Progenitor cell of endocrine pancreas (in vitro differentiated cells): Measurements from ENCODE around the gene ARL4C. TPM values are rescaled to one million over a fixed set of nuclear protein-coding genes. Genes with fewer than 3 reads are reported as not detected.
"Not testable (repeated sequence)": the region's sequence is repeated elsewhere in the genome, so short reads cannot be mapped to it uniquely, and the experiment has no call there.

Source experiments
- DNase-seq: peaks from one replicate; pipeline ENCODE4 v3.0.0; 2021; ENCODE audit warnings: low spot score; ENCODE audit not compliant: unreplicated experiment
- H3K27ac Mint-ChIP-seq: 2 replicates; pipeline ENCODE4 v1.8.0; 2021; ENCODE audit warnings: mild to moderate bottlenecking, moderate library complexity, mixed read lengths
- H3K27me3 Mint-ChIP-seq: 2 replicates; pipeline ENCODE4 v1.8.0; 2021; ENCODE audit warnings: mixed read lengths
- H3K36me3 Mint-ChIP-seq: 2 replicates; pipeline ENCODE4 v1.8.0; 2022; ENCODE audit warnings: mixed read lengths; ENCODE audit not compliant: insufficient read depth
- H3K4me1 Mint-ChIP-seq: 2 replicates; pipeline ENCODE4 v1.8.0; 2021; ENCODE audit warnings: low read depth, mixed read lengths
- H3K4me3 Mint-ChIP-seq: 2 replicates; pipeline ENCODE4 v1.8.0; 2021; ENCODE audit warnings: low read depth, mild to moderate bottlenecking, moderate library complexity, mixed read lengths
- H3K9me3 Mint-ChIP-seq: 2 replicates; pipeline ENCODE4 v1.8.0; 2021; ENCODE audit warnings: low read depth, mixed read lengths
- total RNA-seq: library from RNA; stranded (reverse); gene quantifications from 2 replicates; pipeline ENCODE4 v1.2.1, GENCODE V29; 2021
- TF ChIP-seq, protein P1 (sequence below): fragments of 200-600 bp; sonication (generic); IDR thresholded peaks from one replicate; pipeline ENCODE4 v1.5.0; 2021; ENCODE audit warnings: antibody characterized with exemption, mild to moderate bottlenecking; ENCODE audit not compliant: unreplicated experiment

ARL4C gene
- total RNA-seq, 1 donor from 2014 or later: 39.9 TPM

DNA sequence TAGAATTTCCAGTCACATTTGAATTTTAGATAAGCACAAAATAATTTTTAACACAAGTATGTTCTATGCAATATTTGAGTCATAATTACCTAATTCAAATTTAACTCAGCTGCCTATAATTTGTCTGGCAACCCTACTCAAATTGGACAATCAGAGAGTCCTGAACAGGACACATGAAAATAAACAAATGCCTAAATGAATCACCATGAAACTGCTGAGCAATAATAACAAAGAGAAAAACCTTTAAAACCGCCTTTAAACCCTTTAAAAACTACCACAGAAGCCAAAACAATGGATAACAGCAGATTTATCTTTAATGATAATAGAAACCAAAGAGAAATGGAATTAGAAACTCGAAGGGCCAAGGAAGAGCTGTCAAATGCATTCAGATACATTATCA is 39.5 kb downstream of the ARL4C start:
- Mint-ChIP-seq H3K36me3 (peaks cover 1% of the 10 kb centered on the region), H3K27me3 (peaks cover 6% of the 10 kb centered on the region), H3K4me1 (peaks cover 21% of the 10 kb centered on the region), H3K9me3 (peaks cover 16% of the 10 kb centered on the region), H3K4me3 (no peak overlapping the region), H3K27ac (no peak overlapping the region)
- DNase-seq: no peak
- TF ChIP-seq, protein P1, sequence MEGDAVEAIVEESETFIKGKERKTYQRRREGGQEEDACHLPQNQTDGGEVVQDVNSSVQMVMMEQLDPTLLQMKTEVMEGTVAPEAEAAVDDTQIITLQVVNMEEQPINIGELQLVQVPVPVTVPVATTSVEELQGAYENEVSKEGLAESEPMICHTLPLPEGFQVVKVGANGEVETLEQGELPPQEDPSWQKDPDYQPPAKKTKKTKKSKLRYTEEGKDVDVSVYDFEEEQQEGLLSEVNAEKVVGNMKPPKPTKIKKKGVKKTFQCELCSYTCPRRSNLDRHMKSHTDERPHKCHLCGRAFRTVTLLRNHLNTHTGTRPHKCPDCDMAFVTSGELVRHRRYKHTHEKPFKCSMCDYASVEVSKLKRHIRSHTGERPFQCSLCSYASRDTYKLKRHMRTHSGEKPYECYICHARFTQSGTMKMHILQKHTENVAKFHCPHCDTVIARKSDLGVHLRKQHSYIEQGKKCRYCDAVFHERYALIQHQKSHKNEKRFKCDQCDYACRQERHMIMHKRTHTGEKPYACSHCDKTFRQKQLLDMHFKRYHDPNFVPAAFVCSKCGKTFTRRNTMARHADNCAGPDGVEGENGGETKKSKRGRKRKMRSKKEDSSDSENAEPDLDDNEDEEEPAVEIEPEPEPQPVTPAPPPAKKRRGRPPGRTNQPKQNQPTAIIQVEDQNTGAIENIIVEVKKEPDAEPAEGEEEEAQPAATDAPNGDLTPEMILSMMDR: no peak

- H3K27ac Mint-ChIP-seq, H3K4me3 Mint-ChIP-seq, H3K36me3 Mint-ChIP-seq, H3K27me3 Mint-ChIP-seq, DNase-seq: not testable (repeated sequence)
- Mint-ChIP-seq H3K4me1 (peaks cover 25% of the 10 kb centered on the region), H3K9me3 (peaks cover 12% of the 10 kb centered on the region)
These were observed 41.6 kb downstream of the ARL4C start for GRCh38 chr2:234455246-234455645.

- H3K4me3 Mint-ChIP-seq: no peak overlapping the region
- peaks cover 12% of the 10 kb centered on the region for H3K9me3 Mint-ChIP-seq
- peaks cover 6% of the 10 kb centered on the region for H3K27me3 Mint-ChIP-seq
- H3K4me1 Mint-ChIP-seq: peaks cover 26% of the 10 kb centered on the region
- no peak for DNase-seq
- TF ChIP-seq, protein P1: no peak
- H3K27ac Mint-ChIP-seq: no peak overlapping the region
- H3K36me3 Mint-ChIP-seq: peaks cover 1% of the 10 kb centered on the region
These were observed 42.4 kb downstream of the ARL4C start for GRCh38 chr2:234454433-234454832.

- TF ChIP-seq, protein P1: no peak
- Mint-ChIP-seq H3K27ac (no peak overlapping the region), H3K9me3 (peaks cover 10% of the 10 kb centered on the region), H3K4me3 (no peak overlapping the region), H3K4me1 (peaks cover 30% of the 10 kb centered on the region), H3K36me3 (peaks cover 1% of the 10 kb centered on the region), H3K27me3 (peaks cover 6% of the 10 kb centered on the region)
- DNase-seq: no peak
These were observed 43.7 kb downstream of the ARL4C start for GRCh38 chr2:234453216-234453615.

DNA sequence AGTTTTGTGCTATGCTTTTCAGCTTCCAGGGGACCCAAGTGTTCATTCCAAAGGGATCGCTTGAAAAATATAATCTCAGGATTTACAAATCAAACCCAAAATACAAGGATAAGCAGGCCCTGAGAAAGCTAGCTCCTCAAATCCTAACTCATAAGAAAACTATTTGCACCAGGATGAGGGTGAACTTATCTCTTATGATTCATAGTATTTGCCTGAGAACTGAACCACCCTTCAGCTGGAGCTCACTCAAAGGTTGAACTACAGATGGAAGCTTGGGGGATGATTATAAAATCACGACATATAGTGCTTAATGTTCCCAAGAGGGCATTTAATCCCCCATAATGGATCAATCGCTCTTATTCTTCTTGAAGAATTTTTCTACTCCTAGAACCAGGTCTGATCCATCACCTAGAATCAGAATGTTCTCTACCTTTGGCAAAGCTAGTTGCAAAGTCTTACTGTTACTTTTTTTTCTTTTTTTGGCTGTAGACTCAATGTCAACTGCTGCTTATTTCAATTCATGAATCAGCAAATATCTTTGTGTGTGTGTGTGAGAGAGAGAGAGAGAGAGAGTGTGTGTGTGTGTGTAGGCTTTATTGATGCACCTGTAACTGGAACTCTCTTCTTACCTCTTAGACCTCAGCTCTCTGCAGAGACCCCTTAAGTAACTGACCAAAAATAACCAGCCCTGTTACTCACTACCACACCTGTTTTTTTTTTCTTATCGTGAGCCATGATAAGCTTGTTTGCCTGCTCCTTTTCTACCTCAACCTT is 44.8 kb downstream of the ARL4C start:
- TF ChIP-seq, protein P1: no peak
- no peak for DNase-seq
- H3K4me1 Mint-ChIP-seq: peaks cover 35% of the 10 kb centered on the region
- H3K9me3 Mint-ChIP-seq: peaks cover 7% of the 10 kb centered on the region
- H3K27me3 Mint-ChIP-seq: peaks cover 6% of the 10 kb centered on the region
- peak overlapping the region; percentile 54 for H3K27ac Mint-ChIP-seq
- no peak overlapping the region for H3K4me3 Mint-ChIP-seq
- H3K36me3 Mint-ChIP-seq: peaks cover 1% of the 10 kb centered on the region

GRCh38 chr2:234451242-234451641 is 45.6 kb downstream of the ARL4C start:
- Mint-ChIP-seq H3K4me1 (peaks cover 35% of the 10 kb centered on the region), H3K9me3 (peaks cover 7% of the 10 kb centered on the region), H3K27me3 (peaks cover 6% of the 10 kb centered on the region), H3K4me3 (no peak overlapping the region), H3K27ac (no peak overlapping the region), H3K36me3 (peaks cover 1% of the 10 kb centered on the region)
- no peak for DNase-seq
- TF ChIP-seq, protein P1: no peak
